Smooth muscle cell (in vitro differentiated cells): Measurements from ENCODE around the gene TBCA. TPM values are rescaled to one million over a fixed set of nuclear protein-coding genes. Genes with fewer than 3 reads are reported as not detected.

Experiments used
- DNase-seq: peaks from one replicate; lab custom pipeline; 2025; ENCODE audit not compliant: unreplicated experiment; lab: John Stamatoyannopoulos, UW
- H2AFZ ChIP-seq: fragments of 200-600 bp; sonication (generic); 2 replicates; pipeline ENCODE4 v1.6.0; 2016; ENCODE audit warnings: antibody characterized with exemption, low read depth, mild to moderate bottlenecking
- H3F3A ChIP-seq: fragments of 200-600 bp; sonication (generic); 2 replicates; pipeline ENCODE4 v1.6.0; 2017; ENCODE audit warnings: antibody characterized with exemption, low read depth
- H3K27ac ChIP-seq: fragments of 200-600 bp; sonication (generic); 2 replicates; pipeline ENCODE4 v1.5.1; 2016; ENCODE audit warnings: low read depth, mild to moderate bottlenecking
- H3K27me3 ChIP-seq: fragments of 200-600 bp; sonication (generic); 2 replicates; pipeline ENCODE4 v1.6.1; 2016; ENCODE audit warnings: low read depth, mild to moderate bottlenecking
- H3K36me3 ChIP-seq: fragments of 200-600 bp; sonication (generic); 2 replicates; pipeline ENCODE4 v1.5.1; 2016; ENCODE audit warnings: low read depth
- H3K4me1 ChIP-seq: fragments of 200-600 bp; sonication (generic); 2 replicates; pipeline ENCODE4 v1.5.1; 2016; ENCODE audit warnings: low read depth
- H3K4me2 ChIP-seq: fragments of 200-600 bp; sonication (generic); 2 replicates; pipeline ENCODE4 v1.6.0; 2016; ENCODE audit warnings: mild to moderate bottlenecking
- H3K4me3 ChIP-seq: fragments of 200-600 bp; sonication (generic); 2 replicates; pipeline ENCODE4 v1.5.1; 2016; ENCODE audit warnings: mild to moderate bottlenecking
- H3K79me2 ChIP-seq: fragments of 200-600 bp; sonication (generic); 2 replicates; pipeline ENCODE4 v1.6.0; 2016; ENCODE audit warnings: low read depth, mild to moderate bottlenecking
- H3K9ac ChIP-seq: fragments of 200-600 bp; sonication (generic); 2 replicates; pipeline ENCODE4 v1.6.0; 2016; ENCODE audit warnings: low read depth
- H3K9me3 ChIP-seq: fragments of 200-600 bp; sonication (generic); replicated peaks from 2 replicates; pipeline ENCODE4 v1.5.1; 2016; ENCODE audit warnings: low read depth
- H4K20me1 ChIP-seq: fragments of 200-600 bp; sonication (generic); 2 replicates; pipeline ENCODE4 v1.6.0; 2016; ENCODE audit warnings: low read depth
- CTCF ChIP-seq: fragments of 200-600 bp; sonication (generic); IDR thresholded peaks from 2 replicates; pipeline ENCODE4 v1.5.1; 2017; ENCODE audit warnings: borderline replicate concordance, mild to moderate bottlenecking, antibody characterized with exemption; ENCODE audit not compliant: insufficient read depth, poor library complexity, severe bottlenecking
- WGBS: methylation state at CpG from one replicate; pipeline ENCODE4 v1.1.7; 2016; ENCODE audit warnings: low lambda C conversion rate; 5-methylcytosine and 5-hydroxymethylcytosine counted together
- polyA plus RNA-seq: library from polyadenylated mRNA; unstranded; fragments of >200 nt; fragmentation: Nextera tagmentation; extraction: Ambion mirVana; gene quantifications from 2 replicates; pipeline ENCODE4 v1.2.1, GENCODE V29; 2016
- total RNA-seq: library from RNA; depleted of rRNA; stranded (reverse); fragments of >200 nt; gene quantifications from 2 replicates; pipeline ENCODE4 v1.2.3, GENCODE V29; 2014

Gene TBCA
- total and polyA plus RNA-seq, 2 experiments from 2014 or later = 198 to 218 TPM

- DNase-seq = no peak
- Histone ChIP-seq H3K4me1 (peaks cover 29% of the 10 kb centered on the region), H3F3A (no peaks in the 10 kb centered on the region), H3K9ac (no peak overlapping the region), H3K27me3 (peaks cover 100% of the 10 kb centered on the region), H2AFZ (no peak overlapping the region), H3K9me3 (no peaks in the 10 kb centered on the region), H3K4me2 (peak overlapping the region; percentile 91), H3K27ac (no peak overlapping the region), H4K20me1 (no peaks in the 10 kb centered on the region), H3K36me3 (no peaks in the 10 kb centered on the region), H3K4me3 (peak overlapping the region; percentile 4), H3K79me2 (no peaks in the 10 kb centered on the region)
- 4% methylated on average over 28 of the region's 28 CpGs for WGBS
- TF ChIP-seq CTCF = no peak
Observed at GRCh38 chr5:77643654-77644370, 132.3 kb downstream of the TBCA start.

GRCh38 chr5:77642738-77643653, 133.1 kb downstream of the TBCA start:
- no peak for DNase-seq
- Histone ChIP-seq H3K4me1 (peaks cover 33% of the 10 kb centered on the region), H3K4me3 (no peak overlapping the region), H3K79me2 (no peaks in the 10 kb centered on the region), H4K20me1 (no peaks in the 10 kb centered on the region), H3K9me3 (no peaks in the 10 kb centered on the region), H3K27me3 (peaks cover 100% of the 10 kb centered on the region), H3K9ac (no peak overlapping the region), H3K36me3 (no peaks in the 10 kb centered on the region), H3F3A (no peaks in the 10 kb centered on the region), H3K4me2 (peak overlapping the region; percentile 91), H3K27ac (no peak overlapping the region), H2AFZ (no peak overlapping the region)
- WGBS = 6% methylated on average over 21 of the region's 21 CpGs
- TF ChIP-seq CTCF = no peak

GRCh38 chr5:77641963-77642737, 134.0 kb downstream of the TBCA start:
- TF ChIP-seq CTCF = no peak
- Histone ChIP-seq H3K9ac (no peak overlapping the region), H3K4me3 (no peak overlapping the region), H3K79me2 (no peaks in the 10 kb centered on the region), H3F3A (no peaks in the 10 kb centered on the region), H3K27ac (no peak overlapping the region), H2AFZ (no peak overlapping the region), H3K4me1 (peaks cover 33% of the 10 kb centered on the region), H3K9me3 (no peaks in the 10 kb centered on the region), H4K20me1 (no peaks in the 10 kb centered on the region), H3K36me3 (no peaks in the 10 kb centered on the region), H3K27me3 (peaks cover 100% of the 10 kb centered on the region), H3K4me2 (no peak overlapping the region)
- 9% methylated on average over 19 of the region's 19 CpGs for WGBS
- no peak for DNase-seq
